Stomach smooth muscle (tissue), 2 donors: Measurements from ENCODE around the gene HLA-F.
A peak's percentile ranks its signal among the peaks of the same experiment; 100 is the strongest.

Experiments
- H3K27ac ChIP-seq: one replicate; pipeline ENCODE4 v1.7.0; 2013; ENCODE audit warnings: mild to moderate bottlenecking, low read length, inconsistent platforms
- H3K27me3 ChIP-seq, 2 donors: one replicate each; pipeline ENCODE4 v1.7.0; 2013; ENCODE audit warnings: low read length in 2 of 2; ENCODE audit not compliant: insufficient read depth in 2 of 2, control insufficient read depth in 1 of 2
- H3K36me3 ChIP-seq, 2 donors: one replicate each; pipeline ENCODE4 v1.7.0; 2013; ENCODE audit warnings: low read length in 2 of 2; ENCODE audit not compliant: control insufficient read depth in 2 of 2, insufficient read depth in 2 of 2
- H3K4me1 ChIP-seq: one replicate; pipeline ENCODE4 v1.7.0; 2013; ENCODE audit warnings: low read length; ENCODE audit not compliant: control insufficient read depth, insufficient read depth
- H3K4me3 ChIP-seq, 2 donors: one replicate each; pipeline ENCODE4 v1.7.0; 2013; ENCODE audit warnings: low read length in 2 of 2
- H3K9ac ChIP-seq, 2 donors: one replicate each; pipeline ENCODE4 v1.7.0; 2013; ENCODE audit warnings: low read length in 2 of 2, mild to moderate bottlenecking in 1 of 2
- H3K9me3 ChIP-seq, 2 donors: one replicate each; pipeline ENCODE4 v1.7.0; 2013; ENCODE audit warnings: low read length in 2 of 2; ENCODE audit not compliant: control insufficient read depth in 2 of 2
- donor health status: healthy.
- donor health status: Pancreatic carcinoma.

HLA-F gene

DNA sequence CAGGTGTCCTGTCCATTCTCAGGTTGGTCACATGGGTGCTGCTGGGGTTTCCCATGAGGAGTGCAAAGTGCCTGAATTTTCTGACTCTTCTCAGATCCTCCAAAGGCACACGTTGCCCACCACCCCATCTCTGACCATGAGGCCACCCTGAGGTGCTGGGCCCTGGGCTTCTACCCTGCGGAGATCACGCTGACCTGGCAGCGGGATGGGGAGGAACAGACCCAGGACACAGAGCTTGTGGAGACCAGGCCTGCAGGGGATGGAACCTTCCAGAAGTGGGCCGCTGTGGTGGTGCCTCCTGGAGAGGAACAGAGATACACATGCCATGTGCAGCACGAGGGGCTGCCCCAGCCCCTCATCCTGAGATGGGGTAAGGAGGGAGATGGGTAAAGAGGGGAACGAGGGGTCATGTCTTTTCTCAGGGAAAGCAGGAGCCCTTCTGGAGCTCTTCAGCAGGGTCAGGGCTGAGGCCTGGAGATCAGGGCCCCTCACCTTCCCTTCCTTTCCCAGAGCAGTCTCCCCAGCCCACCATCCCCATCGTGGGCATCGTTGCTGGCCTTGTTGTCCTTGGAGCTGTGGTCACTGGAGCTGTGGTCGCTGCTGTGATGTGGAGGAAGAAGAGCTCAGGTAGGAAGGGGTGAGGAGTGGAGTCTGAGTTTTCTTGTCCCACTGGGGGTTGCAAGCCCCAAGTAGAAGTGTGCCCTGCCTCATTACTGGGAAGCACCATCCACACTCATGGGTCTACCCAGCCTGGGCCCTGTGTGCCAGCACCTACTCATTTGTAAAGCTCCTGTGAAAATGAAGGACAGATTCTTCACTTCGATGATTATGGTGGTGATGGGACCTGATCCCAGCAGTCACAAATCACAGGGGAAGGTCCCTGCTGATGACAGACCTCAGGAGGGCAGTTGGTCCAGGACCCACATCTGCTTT lies 2.0 kb downstream of the HLA-F start:
- Histone ChIP-seq H3K9ac (no peak overlapping the region), H3K4me3 (peak overlapping the region in 1 of 2 donors; percentile 94)

DNA sequence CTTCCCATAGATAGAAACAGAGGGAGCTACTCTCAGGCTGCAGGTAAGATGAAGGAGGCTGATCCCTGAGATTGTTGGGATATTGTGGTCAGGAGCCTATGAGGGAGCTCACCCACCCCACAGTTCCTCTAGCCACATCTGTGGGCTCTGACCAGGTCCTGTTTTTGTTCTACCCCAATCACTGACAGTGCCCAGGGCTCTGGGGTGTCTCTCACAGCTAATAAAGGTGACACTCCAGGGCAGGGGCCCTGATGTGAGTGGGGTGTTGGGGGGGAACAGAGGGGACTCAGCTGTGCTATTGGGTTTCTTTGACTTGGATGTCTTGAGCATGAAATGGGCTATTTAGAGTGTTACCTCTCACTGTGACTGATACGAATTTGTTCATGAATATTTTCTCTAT lies 2.8 kb downstream of the HLA-F start:
- peaks cover 15% of the 10 kb centered on the region for H3K4me1 ChIP-seq
- H3K27me3 ChIP-seq, result no peaks in the 10 kb centered on the region
- no peaks in the 10 kb centered on the region for H3K9me3 ChIP-seq
- no peak overlapping the region for H3K9ac ChIP-seq
- H3K4me3 ChIP-seq, result no peak overlapping the region
- peaks cover 0 to 10% of the 10 kb centered on the region in 2 donors for H3K36me3 ChIP-seq
- H3K27ac ChIP-seq, result no peak overlapping the region

More for the DNA sequence above, 2.0 kb downstream of the HLA-F start:
- H3K27me3 ChIP-seq, result no peaks in the 10 kb centered on the region
- peaks cover 0 to 10% of the 10 kb centered on the region in 2 donors for H3K36me3 ChIP-seq
- peaks cover 15% of the 10 kb centered on the region for H3K4me1 ChIP-seq
- no peak overlapping the region for H3K27ac ChIP-seq
- no peaks in the 10 kb centered on the region for H3K9me3 ChIP-seq

DNA sequence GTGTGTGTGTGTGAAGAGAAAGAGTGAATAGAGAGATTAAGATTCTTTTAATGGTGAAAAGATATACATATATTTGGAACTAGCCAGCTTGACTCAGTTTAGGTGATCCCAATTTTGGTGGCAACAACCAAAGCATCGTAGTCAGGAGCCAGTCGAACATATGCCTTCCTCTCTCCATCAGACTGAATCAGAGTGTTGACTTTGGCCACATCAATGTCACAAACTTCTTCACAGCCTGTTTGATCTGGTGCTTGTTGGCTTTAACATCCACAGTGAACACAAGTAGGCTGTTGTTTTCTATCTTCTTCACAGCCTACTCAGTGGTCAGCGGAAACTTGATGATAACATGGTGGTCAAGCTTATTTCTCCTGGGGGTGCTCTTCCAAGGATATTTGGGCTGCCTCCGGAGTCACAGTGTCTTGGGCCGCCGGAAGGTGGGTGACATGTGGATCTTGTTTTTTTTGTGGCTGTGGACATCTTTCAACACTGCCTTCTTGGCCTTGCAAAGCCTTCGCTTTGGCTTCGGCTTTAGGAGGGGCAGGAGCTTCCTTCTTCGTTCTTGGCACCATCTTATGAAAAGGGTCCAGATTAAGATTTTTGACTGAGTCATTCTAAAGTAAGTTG lies 3.4 kb downstream of the HLA-F start:
- no peak overlapping the region for H3K27ac ChIP-seq
- no peaks in the 10 kb centered on the region for H3K27me3 ChIP-seq
- no peak overlapping the region for H3K4me3 ChIP-seq
- peaks cover 15% of the 10 kb centered on the region for H3K4me1 ChIP-seq
- H3K36me3 ChIP-seq, result peaks cover 0 to 10% of the 10 kb centered on the region in 2 donors
- no peak overlapping the region for H3K9ac ChIP-seq
- H3K9me3 ChIP-seq, result no peaks in the 10 kb centered on the region

DNA sequence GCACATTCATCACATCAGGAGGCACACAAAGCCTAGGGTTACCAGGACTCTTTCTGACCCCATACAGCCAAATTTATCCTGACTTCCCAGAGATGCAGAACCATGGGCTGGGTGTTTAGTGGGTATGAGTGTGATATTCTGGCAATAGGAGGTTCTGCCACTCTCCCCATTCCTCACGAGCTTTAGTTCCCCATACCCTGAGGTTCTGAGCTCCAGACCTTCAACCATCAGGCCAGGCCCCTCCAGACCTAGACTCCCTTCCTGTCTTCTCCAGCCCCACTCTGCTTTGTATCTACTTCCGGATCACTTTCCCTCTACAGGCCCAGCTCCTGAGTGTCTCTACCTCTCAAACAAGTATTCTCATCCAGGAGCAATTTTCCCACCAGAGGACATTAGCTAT lies 4.4 kb downstream of the HLA-F start:
- H3K27ac ChIP-seq, result no peak overlapping the region
- no peak overlapping the region for H3K9ac ChIP-seq
- no peaks in the 10 kb centered on the region for H3K9me3 ChIP-seq
- no peaks in the 10 kb centered on the region for H3K27me3 ChIP-seq
- peaks cover 0 to 10% of the 10 kb centered on the region in 2 donors for H3K36me3 ChIP-seq
- no peak overlapping the region for H3K4me3 ChIP-seq
- peaks cover 15% of the 10 kb centered on the region for H3K4me1 ChIP-seq

DNA sequence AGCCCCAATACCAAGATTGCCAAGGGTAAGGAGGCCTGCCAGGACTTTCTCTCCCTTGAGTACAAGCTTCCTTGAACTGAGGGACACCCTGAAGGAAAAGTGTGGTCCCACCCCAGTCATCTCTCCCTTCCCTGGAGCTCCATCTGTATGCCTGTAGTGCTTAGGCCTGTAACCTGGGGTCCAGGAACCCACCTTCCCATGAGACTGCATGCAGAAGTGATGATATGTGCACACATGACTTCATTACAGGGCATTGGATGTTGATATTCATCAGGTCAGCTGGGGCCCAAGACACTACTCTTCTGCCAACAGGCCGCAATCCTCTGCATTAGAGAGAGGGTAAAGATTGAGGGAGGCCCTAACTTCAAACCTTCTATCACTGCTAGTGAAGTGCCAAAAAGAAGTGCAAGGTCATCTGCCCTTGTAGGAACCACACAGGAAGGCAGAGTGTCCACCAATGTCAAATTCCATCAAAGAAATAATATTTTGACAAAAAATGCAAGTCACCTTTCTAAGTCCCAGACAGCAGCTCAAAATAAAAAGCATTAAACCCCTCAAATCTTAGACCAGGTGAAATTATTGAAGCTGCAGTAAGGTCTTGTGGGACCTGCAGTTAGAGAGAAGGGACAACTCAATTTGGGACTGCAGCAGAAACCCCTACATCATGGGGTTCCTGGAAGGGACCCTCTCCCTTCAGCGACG lies 5.1 kb downstream of the HLA-F start:
- no peak overlapping the region for H3K27ac ChIP-seq
- H3K27me3 ChIP-seq, result no peaks in the 10 kb centered on the region
- H3K4me1 ChIP-seq, result peaks cover 15% of the 10 kb centered on the region
- H3K9ac ChIP-seq, result no peak overlapping the region
- H3K36me3 ChIP-seq, result peaks cover 0 to 10% of the 10 kb centered on the region in 2 donors
- no peak overlapping the region for H3K4me3 ChIP-seq
- no peaks in the 10 kb centered on the region for H3K9me3 ChIP-seq

DNA sequence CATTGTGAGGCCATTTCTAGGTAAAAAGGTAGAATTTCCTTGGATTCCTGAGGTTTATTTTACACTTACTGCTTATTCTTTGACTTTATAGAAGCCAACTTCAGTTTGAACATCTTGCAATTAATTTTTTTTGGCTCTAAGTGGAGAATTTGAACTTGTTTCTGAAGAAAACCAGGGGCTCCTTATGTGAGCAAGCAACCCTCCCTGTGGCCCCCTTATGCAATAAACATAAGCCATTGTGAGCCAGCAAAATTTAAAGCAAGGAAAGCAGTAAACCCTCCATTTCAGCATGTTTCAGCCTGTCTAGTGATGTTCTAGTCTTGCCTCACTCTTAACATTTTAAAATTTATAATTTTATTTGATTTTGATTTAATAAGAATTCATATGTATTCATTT lies 5.6 kb downstream of the HLA-F start:
- Histone ChIP-seq H3K4me3 (no peak overlapping the region), H3K9ac (no peak overlapping the region), H3K27me3 (no peaks in the 10 kb centered on the region), H3K9me3 (no peaks in the 10 kb centered on the region), H3K27ac (no peak overlapping the region), H3K4me1 (peaks cover 13% of the 10 kb centered on the region), H3K36me3 (peaks cover 0 to 10% of the 10 kb centered on the region in 2 donors)

DNA sequence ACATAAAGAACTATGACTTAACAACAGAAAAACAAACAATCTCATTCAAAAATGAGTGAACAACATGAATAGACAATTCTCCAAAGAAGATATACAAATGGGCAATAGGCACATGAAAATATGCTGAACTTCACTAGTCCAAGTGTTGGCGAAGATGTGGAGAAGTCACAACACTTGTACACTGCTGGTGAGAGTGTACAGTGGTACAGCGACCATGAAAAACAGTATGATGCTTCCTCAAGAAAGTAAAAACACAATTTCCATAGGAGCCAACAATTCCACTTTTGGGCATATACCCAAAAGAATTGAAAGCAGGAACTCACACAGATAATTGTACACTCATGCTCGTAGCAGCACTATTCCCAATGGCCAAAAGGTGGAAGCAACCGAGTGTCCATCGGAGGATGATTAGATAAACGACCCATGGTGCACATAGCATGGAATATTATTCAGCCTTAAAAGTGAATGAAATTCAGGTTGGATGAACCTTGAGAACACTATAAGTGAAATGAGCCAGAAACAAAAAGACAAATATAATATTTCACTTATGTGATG lies 6.6 kb downstream of the HLA-F start:
- no peak overlapping the region for H3K9ac ChIP-seq
- H3K36me3 ChIP-seq, result peaks cover 0 to 10% of the 10 kb centered on the region in 2 donors
- H3K27ac ChIP-seq, result no peak overlapping the region
- H3K4me3 ChIP-seq, result no peak overlapping the region
- H3K27me3 ChIP-seq, result no peaks in the 10 kb centered on the region
- H3K4me1 ChIP-seq, result peaks cover 8% of the 10 kb centered on the region
- H3K9me3 ChIP-seq, result no peaks in the 10 kb centered on the region

DNA sequence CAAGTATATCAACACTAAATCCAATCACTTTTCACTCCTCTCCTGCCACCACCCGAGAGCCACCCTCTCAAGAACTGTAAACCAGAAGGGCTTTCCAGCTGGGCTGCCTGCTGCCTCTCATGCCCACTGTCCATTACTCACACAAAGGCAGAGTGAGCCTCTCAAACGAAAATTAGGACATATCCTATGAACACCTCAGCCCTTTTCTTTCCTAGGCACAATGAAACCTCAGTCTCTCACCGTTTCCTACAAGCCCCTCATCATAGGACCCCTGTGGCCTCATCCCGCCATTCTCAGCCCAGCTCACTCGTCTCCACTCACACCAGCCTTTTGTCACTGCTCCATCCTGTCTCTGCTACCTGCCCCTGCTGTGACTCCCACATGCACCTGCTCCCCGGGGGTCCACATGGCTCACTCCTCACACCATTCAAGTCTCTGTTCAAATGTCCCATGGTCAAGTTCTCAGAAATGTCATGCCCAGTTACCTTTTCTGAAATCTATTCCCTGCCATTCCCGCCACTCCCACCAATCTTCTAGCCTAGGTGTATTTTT lies 7.4 kb downstream of the HLA-F start:
- no peaks in the 10 kb centered on the region for H3K27me3 ChIP-seq
- no peak overlapping the region for H3K9ac ChIP-seq
- no peak overlapping the region for H3K27ac ChIP-seq
- no peaks in the 10 kb centered on the region for H3K9me3 ChIP-seq
- peaks cover 0 to 10% of the 10 kb centered on the region in 2 donors for H3K36me3 ChIP-seq
- H3K4me3 ChIP-seq, result no peak overlapping the region
- H3K4me1 ChIP-seq, result peaks cover 4% of the 10 kb centered on the region

DNA sequence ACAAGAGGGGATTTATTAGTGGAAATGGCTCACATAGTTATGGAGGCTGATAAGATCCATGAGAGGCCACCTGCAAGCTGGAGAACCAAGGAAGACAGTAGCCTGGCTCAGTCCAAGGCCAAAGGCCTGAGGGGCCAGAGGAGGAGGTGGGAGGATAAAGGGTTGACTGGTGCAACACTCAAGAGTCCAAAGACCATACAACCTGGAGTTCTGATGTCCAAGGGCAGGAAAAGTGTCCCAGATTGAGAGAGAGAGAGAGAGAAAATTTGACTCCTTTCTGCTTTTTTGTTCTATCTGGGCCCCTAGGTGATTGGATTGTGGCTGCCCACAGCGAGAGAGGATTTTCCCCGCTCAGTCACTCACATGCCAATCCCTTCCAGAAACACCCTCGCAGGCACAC lies 8.0 kb downstream of the HLA-F start:
- Histone ChIP-seq H3K9me3 (no peaks in the 10 kb centered on the region), H3K9ac (no peak overlapping the region), H3K36me3 (peaks cover 0 to 8% of the 10 kb centered on the region in 2 donors), H3K4me1 (peaks cover 4% of the 10 kb centered on the region), H3K27me3 (no peaks in the 10 kb centered on the region), H3K27ac (no peak overlapping the region), H3K4me3 (no peak overlapping the region)

DNA sequence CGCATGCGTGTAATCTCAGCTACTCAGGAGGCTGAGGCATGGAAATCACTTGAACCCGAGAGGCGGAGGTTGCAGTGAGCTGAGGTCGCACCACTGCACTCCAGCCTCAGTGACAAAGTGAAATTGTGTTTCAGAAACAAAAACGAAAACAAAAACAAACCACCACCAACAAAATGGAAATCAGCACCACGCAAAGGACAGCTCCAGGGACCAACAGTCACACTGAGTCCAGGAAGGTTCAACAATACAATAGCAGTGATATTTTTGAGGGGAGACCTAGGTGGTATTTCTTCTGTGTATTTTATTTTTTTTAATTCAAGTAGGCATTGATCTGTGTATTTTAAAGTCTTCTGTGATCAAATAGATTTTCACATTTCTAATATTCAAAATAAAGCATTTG lies 9.8 kb downstream of the HLA-F start:
- H3K4me3 ChIP-seq, result no peak overlapping the region
- peaks cover 0 to 4% of the 10 kb centered on the region in 2 donors for H3K36me3 ChIP-seq
- H3K27me3 ChIP-seq, result no peaks in the 10 kb centered on the region
- H3K9me3 ChIP-seq, result no peaks in the 10 kb centered on the region
- peaks cover 2% of the 10 kb centered on the region for H3K4me1 ChIP-seq
- H3K9ac ChIP-seq, result no peak overlapping the region
- no peak overlapping the region for H3K27ac ChIP-seq
